Motor neuron (in vitro differentiated cells): Measurements from ENCODE around the gene FABP7. TPM values are rescaled to one million over a fixed set of nuclear protein-coding genes. Genes with fewer than 3 reads are reported as not detected.

Experiments used
- ATAC-seq, 8 experiments: fragments of 200-7000 bp; cut with Tn5 transposase; replicated peaks in 6 of 8; 2 replicates each; pipeline ENCODE4 v1.8.0; 2021; ENCODE audit warnings: mild to moderate bottlenecking in 8 of 8, moderate library complexity in 8 of 8
- H3K27ac ChIP-seq, 2 donors: fragments of 250-450 bp; sonication (Bioruptor Pico); 2 replicates each; pipeline ENCODE4 v1.9.0; 2021; ENCODE audit warnings: antibody characterized with exemption in 2 of 2, mild to moderate bottlenecking in 2 of 2, moderate library complexity in 1 of 2
- H3K4me1 ChIP-seq, 2 donors: fragments of 250-450 bp; sonication (Bioruptor Pico); replicated peaks in 1 of 2; 2 replicates each; pipeline ENCODE4 v1.6.1; 2021; ENCODE audit warnings: antibody characterized with exemption in 2 of 2, mild to moderate bottlenecking in 2 of 2, moderate library complexity in 1 of 2
- H3K4me3 ChIP-seq, 5 donors: fragments of 250-450 bp; sonication (Bioruptor Pico); 2 replicates each; pipeline ENCODE4 v1.9.0; 2021; ENCODE audit warnings: antibody characterized with exemption in 5 of 5, mild to moderate bottlenecking in 5 of 5, moderate library complexity in 4 of 5
- WGBS, 10 experiments: fragments of 450-650 bp; shearing (Covaris generic); methylation state at CpG; one replicate each; pipeline ENCODE4 v1.0.0; 2022; 5-methylcytosine and 5-hydroxymethylcytosine counted together
- in situ Hi-C, 9 experiments: fragments of 400-800 bp; cut with MboI; loops; one replicate each; pipeline ENCODE4 v1.15.0; 2021; ENCODE audit warnings: low sequenced_read_pairs in 9 of 9, low pct_unique_long_range_greater_than_20kb in 2 of 9; ENCODE audit not compliant: unreplicated experiment in 9 of 9
- total RNA-seq, 8 experiments: library from RNA; unstranded; fragments of 300-600 nt; gene quantifications; 2 replicates each; pipeline versions ENCODE4 v1.2.3 to v1.2.4, GENCODE V29; 2022

The FABP7 gene
- total RNA-seq, 8 experiments from 2014 or later, result 0.15 to 177 (median 16.2) TPM; not detected in 1

DNA sequence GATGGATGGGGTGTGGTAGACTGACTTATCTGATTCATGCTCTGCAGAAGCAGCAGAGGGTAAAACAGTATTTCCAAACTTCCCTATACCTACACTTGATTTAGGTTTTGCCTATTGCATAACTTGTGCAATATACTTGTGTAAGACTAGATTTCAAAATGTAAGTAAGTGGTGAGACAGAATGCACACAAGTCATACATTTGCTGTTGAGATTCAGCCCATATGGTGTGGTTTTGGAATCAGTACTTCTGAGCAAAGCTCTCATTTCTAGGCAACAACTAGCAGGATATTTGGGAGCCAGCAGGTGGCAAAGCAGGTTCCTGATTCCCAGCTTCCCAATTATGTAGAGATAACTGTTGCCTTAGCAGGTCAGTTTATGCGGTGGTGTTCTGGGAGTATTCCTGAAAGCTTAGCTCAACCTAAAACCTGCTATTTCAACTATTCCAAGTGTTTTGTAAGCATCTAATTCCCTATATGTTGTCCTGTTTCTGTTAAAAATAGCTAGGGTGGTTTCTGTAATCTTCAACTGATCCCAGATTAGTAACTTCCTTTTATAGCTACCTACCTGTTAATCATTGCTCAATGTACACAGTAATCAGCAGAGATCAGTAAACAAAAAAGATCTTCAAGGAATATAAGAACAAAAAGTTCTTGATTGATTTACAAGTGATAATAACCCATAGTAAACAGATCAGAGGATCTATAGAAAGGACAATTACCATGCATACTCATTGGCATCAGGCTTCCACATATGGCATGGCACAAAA is 8.5 kb upstream of the FABP7 start:
- H3K27ac ChIP-seq, result no peak overlapping the region
- 0 to 100% (median 60%) methylated on average over 1 of the region's 1 CpG; no CpG with 5 or more reads in 1 of the 10 experiments for WGBS, 10 experiments
- in situ Hi-C loops, result no loop called here
- no peak for ATAC-seq
- no peaks in the 10 kb centered on the region for H3K4me1 ChIP-seq
- H3K4me3 ChIP-seq, result no peak overlapping the region

- Histone ChIP-seq H3K4me3 (no peak overlapping the region), H3K4me1 (no peaks in the 10 kb centered on the region), H3K27ac (no peak overlapping the region)
- ATAC-seq, result no peak
- in situ Hi-C loops, result no loop called here
- 46 to 100% (median 96%) methylated on average over 1 to 3 of the region's 3 CpGs; no CpG with 5 or more reads in 1 of the 10 experiments for WGBS, 10 experiments
Measured at GRCh38 chr6:122772724-122773415, 6.6 kb upstream of the FABP7 start.

GRCh38 chr6:122775975-122776374 is 3.5 kb upstream of the FABP7 start:
- no peak for ATAC-seq
- Histone ChIP-seq H3K4me3 (no peak overlapping the region), H3K27ac (no peak overlapping the region), H3K4me1 (peaks cover 8 to 15% of the 10 kb centered on the region in 2 donors)
- in situ Hi-C loops, result no loop called here

GRCh38 chr6:122778302-122778701 is 1.2 kb upstream of the FABP7 start:
- ATAC-seq, result no peak
- in situ Hi-C loops, result no loop called here
- Histone ChIP-seq H3K27ac (no peak overlapping the region), H3K4me3 (no peak overlapping the region), H3K4me1 (peaks cover 8 to 15% of the 10 kb centered on the region in 2 donors)
- 75 to 100% (median 95%) methylated on average over 1 to 5 of the region's 5 CpGs for WGBS, 10 experiments

DNA sequence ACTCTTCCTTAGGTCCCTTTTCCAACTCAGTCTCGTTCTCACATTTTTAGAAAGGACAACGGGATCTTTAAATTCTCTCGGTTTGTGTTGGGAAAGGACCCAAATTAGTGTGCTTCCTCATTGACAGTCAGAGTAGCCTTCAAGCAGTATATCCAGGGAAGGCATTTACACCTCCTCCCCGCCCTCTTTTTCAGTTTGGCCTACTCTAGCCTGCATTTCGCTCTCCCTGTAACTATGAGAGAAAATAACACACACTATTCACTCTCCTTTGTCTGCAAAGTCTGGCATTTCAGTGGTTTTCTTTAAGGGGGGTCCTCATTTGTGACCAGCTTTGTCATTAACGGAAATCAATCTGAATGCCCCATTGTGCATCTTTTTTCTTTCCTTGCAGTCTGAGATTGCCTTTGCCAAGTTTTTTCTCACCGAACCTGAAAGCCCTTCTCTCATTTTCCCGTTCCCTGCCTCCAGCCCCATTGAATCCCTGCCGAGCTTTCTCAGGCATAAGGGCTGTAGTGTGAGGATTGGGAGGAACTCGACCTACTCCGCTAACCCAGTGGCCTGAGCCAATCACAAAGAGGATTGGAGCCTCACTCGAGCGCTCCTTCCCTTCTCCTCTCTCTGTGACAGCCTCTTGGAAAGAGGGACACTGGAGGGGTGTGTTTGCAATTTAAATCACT is 393 bp upstream of the FABP7 start:
- WGBS, 10 experiments, result 0 to 53% (median 29%) methylated on average over 1 to 12 of the region's 13 CpGs
- peaks cover 8 to 15% of the 10 kb centered on the region in 2 donors for H3K4me1 ChIP-seq
- H3K4me3 ChIP-seq, result peak overlapping the region; percentile 3 to 32 (median 10)
- peak overlapping the region in 1 of 2 donors; percentile 0 for H3K27ac ChIP-seq
- peak in 6 of 8 experiments; percentile 82 to 99 (median 98) for ATAC-seq
- in situ Hi-C loops, result no loop called here

DNA sequence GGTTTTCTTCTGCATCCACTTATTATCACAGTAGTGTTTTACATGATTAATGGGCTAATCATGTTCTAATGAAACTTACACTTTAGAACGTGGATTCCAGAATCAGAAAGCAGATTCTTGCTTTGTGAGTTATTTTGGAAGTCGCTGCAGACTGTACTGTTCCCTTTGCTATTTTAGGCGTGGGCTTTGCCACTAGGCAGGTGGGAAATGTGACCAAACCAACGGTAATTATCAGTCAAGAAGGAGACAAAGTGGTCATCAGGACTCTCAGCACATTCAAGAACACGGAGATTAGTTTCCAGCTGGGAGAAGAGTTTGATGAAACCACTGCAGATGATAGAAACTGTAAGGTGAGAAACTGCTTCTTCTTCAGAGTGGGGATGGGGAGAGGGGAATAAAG is 598 bp downstream of the FABP7 start:
- Histone ChIP-seq H3K27ac (no peak overlapping the region), H3K4me1 (peaks cover 8 to 15% of the 10 kb centered on the region in 2 donors), H3K4me3 (peak overlapping the region in 4 of 5 donors; percentile 5 to 32 (median 9))
- no peak for ATAC-seq
- 0 to 100% (median 60%) methylated on average over 1 to 5 of the region's 5 CpGs; no CpG with 5 or more reads in 3 of the 10 experiments for WGBS, 10 experiments
- in situ Hi-C loops, result no loop called here

DNA sequence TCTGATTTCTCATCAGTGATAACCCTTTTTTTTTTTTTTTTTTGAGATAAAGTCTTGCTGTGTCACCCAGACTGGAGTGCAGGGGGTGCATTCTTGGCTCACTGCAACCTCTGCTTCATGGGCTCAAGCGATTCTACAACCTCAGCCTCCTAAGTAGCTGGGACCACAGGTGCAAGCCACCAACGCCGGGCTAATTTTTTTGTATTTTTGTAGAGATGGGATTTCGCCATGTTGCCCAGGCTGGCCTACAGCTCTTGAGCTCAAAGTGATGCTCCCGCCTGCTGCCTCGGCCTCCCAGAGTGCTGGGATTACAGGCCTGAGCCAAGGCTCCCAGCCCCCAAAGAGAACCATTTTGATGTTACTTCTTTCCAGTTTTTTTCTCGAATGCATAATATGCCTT is 2.2 kb downstream of the FABP7 start:
- 30 to 100% (median 89%) methylated on average over 1 to 7 of the region's 7 CpGs for WGBS, 10 experiments
- in situ Hi-C loops, result no loop called here
- peaks cover 8 to 15% of the 10 kb centered on the region in 2 donors for H3K4me1 ChIP-seq
- no peak overlapping the region for H3K4me3 ChIP-seq
- no peak overlapping the region for H3K27ac ChIP-seq
- no peak for ATAC-seq

- 11 to 93% (median 79%) methylated on average over 1 to 4 of the region's 4 CpGs for WGBS, 10 experiments
- no peak for ATAC-seq
- Histone ChIP-seq H3K27ac (no peak overlapping the region), H3K4me1 (peaks cover 10 to 17% of the 10 kb centered on the region in 2 donors), H3K4me3 (no peak overlapping the region)
- in situ Hi-C loops, result no loop called here
Measured at GRCh38 chr6:122783401-122783800, 3.9 kb downstream of the FABP7 start.

DNA sequence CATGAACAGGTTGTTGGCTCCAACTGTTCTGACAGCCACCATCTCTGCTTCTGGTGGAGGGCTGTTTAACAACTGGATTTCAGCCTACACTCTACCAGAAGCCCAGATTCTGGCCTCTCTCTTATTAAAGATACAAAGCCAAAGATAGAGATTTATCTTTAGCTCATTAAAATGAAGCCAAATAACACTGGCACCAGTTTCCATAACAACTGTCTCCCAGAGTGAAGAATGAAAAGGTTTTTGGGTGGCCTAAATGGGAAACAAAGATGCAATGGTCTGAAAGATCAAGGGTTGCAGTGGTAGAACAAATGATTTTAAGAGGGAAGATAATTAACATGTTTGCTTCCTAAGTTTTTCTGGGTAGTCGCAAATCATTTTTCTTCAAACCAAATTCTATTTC is 6.4 kb downstream of the FABP7 start:
- Histone ChIP-seq H3K4me3 (no peak overlapping the region), H3K27ac (no peak overlapping the region), H3K4me1 (peaks cover 9% of the 10 kb centered on the region in 2 donors)
- no peak for ATAC-seq
- in situ Hi-C loops, result no loop called here
- 40 to 100% (median 78%) methylated on average over 1 of the region's 1 CpG; no CpG with 5 or more reads in 2 of the 10 experiments for WGBS, 10 experiments

GRCh38 chr6:122787721-122788120 is 8.2 kb downstream of the FABP7 start:
- Histone ChIP-seq H3K4me3 (no peak overlapping the region), H3K4me1 (peaks cover 13 to 14% of the 10 kb centered on the region in 2 donors), H3K27ac (no peak overlapping the region)
- 20 to 96% (median 73%) methylated on average over 1 to 4 of the region's 4 CpGs for WGBS, 10 experiments
- in situ Hi-C loops, result no loop called here
- no peak for ATAC-seq

DNA sequence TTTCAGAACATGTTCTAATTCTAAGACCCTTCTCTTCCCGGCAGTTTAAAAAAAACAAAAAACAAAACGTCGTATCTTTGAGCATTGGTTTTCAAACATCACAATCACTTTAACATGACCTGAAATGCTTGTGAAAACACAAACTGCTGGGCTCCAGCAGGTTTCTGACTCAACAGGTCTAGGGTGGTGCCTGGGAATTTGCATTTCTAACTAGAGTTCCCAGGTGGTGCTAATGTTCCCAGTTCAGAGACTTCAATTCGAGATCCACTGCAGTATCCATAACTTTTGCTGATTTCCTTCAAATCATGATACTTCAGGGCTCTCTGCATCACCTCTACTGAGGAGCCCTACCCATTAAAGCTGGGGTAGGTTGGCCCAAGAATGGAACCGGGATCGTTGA is 8.7 kb downstream of the FABP7 start:
- 6 to 86% (median 61%) methylated on average over 2 to 6 of the region's 6 CpGs for WGBS, 10 experiments
- Histone ChIP-seq H3K4me1 (peaks cover 13 to 14% of the 10 kb centered on the region in 2 donors), H3K27ac (no peak overlapping the region), H3K4me3 (peak overlapping the region in 1 of 5 donors; percentile 45)
- in situ Hi-C loops, result no loop called here
- ATAC-seq, result no peak

DNA sequence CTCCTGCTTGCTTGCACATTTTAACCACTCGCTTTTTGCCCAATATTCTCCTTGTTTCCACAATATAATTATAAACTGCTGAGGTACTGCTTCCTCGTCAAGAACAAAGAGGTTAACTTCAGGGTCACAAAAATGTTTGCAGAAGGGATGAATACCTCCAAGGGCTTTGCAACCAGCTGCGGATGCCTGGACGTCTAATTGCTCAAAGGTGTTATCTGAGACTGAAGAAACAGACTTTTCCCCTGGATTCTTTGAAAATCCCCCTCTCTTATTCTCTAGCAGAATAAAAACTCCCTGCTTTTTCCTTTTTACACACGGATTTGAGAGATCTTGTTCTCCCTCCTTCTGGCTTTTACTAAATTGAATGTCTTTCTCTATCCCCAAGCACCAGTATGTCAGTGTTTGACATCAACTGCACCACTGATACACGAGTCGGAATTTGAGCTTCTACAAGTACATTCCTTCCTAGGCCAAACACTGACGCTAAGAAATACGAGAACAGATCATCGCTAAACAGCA is 9.2 kb downstream of the FABP7 start:
- H3K27ac ChIP-seq, result peak overlapping the region; percentile 78 to 87
- ATAC-seq, result no peak
- peaks cover 13 to 14% of the 10 kb centered on the region in 2 donors for H3K4me1 ChIP-seq
- peak overlapping the region; percentile 41 to 60 (median 45) for H3K4me3 ChIP-seq
- 2 to 40% (median 20%) methylated on average over 2 to 10 of the region's 10 CpGs for WGBS, 10 experiments
- in situ Hi-C loops, result no loop called here
